Sciatic nerve (tissue), 2 donors: ENCODE results near the gene IRAK3. TPM values are rescaled to one million over a fixed set of nuclear protein-coding genes. Genes with fewer than 3 reads are reported as not detected.
"Not testable (repeated sequence)": the region's sequence is repeated elsewhere in the genome, so short reads cannot be mapped to it uniquely, and the experiment has no call there.

Experiments
- ATAC-seq: fragments of 200-7000 bp; cut with Tn5 transposase; one replicate; pipeline ENCODE4 v1.9.1; 2020; ENCODE audit warnings: mild to moderate bottlenecking, moderate library complexity
- DNase-seq: peaks from one replicate; pipeline ENCODE4 v3.0.0-alpha.2; 2020; ENCODE audit warnings: low spot score
- intact Hi-C: fragments of 100-400 bp; cut with DNase I; formaldehyde crosslinking; loops from one replicate; pipeline ENCODE4 v1.14.2; 2022
- total RNA-seq: library from RNA; stranded (reverse); fragmentation: NEBNext Ultra II Directional; extraction: Animal tissue kit (Norgen Biotek cat#: 25700); gene quantifications from one replicate; pipeline ENCODE4 v1.2.1, GENCODE V29; 2021
- donor health status: DM: no; HTN: no; CAD: no.
- donor health status: DM: no; HTN: no; CAD: no.

Gene IRAK3
- total RNA-seq, 1 donor from 2014 or later, result 19.3 TPM

DNA sequence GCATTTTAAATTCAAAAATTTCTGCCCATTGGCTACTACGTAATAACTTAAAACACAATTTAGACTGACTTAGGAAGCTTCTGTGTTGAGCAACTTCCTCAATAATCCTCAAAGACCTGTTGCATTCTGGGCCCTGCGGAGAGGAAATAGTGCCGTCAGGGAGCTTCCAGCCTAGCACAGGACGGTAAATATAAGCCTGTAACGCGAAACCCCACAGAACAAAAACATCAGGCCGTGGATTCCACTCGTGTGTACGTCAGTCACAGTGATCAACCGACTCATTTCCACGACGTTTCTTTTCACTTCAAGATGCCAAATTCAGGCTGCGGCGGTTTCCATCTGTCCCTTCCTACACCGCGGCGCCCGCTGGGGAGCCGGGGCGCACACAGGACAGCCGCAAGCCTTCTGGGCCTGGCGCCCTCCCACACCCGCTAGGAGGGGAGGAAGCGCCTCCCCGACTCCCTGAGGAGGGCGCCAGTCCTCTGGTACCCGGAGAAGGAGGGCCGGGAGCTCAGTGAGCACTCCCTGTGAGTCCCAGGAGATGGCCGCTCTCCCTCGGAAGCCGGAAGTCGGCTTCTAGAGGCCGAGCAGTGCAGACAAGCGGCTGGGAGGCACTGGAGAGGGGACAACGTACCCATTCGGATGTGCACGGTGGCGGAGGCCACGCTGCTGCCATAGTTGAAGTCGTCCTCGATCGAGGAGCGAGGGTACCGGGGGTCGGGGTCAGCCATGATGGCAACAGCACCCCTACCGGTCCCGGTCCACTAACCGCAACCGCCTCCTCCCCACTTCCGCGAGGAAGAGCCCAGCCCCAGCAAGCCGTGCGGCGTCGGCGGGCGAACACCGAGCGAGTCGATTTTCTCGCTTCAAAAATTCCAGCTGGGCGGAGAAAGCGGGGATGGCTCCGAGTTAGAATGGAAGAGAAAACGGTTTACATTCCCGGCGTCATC lies 19.5 kb upstream of the IRAK3 start, which contains the start of gene TMBIM4:
Gene TMBIM4 (minus strand): TSS at position 776 of the 950 bp plus-strand sequence. CDS start 45 bp downstream, at position 731.
- intact Hi-C loops, result no loop called here
- peak; percentile 93 for DNase-seq
- ATAC-seq, result peak; percentile 98

DNA sequence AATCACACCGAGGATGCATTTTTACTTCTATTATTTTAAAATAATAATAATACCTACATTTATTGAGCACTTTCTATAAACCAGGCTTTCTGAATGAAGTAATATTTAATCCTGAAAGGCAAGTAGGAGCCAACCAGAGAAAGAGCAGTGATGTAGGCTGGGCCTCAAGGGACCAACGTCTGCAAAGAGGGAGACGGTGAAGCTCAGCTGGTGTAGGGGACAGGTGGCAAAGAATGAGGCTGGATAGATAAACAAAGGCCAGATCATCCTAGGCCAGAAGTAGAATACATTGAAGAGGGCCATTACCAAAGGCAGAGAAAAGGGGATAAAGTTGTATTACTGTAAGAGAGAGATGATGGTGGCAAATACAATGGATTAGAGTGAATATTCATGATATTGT lies 18.4 kb upstream of the IRAK3 start:
- intact Hi-C loops, result no loop called here
- no peak for DNase-seq
- no peak for ATAC-seq

GRCh38 chr12:66174391-66175325 lies 14.4 kb upstream of the IRAK3 start:
- ATAC-seq, intact Hi-C loops, DNase-seq: not testable (repeated sequence)

DNA sequence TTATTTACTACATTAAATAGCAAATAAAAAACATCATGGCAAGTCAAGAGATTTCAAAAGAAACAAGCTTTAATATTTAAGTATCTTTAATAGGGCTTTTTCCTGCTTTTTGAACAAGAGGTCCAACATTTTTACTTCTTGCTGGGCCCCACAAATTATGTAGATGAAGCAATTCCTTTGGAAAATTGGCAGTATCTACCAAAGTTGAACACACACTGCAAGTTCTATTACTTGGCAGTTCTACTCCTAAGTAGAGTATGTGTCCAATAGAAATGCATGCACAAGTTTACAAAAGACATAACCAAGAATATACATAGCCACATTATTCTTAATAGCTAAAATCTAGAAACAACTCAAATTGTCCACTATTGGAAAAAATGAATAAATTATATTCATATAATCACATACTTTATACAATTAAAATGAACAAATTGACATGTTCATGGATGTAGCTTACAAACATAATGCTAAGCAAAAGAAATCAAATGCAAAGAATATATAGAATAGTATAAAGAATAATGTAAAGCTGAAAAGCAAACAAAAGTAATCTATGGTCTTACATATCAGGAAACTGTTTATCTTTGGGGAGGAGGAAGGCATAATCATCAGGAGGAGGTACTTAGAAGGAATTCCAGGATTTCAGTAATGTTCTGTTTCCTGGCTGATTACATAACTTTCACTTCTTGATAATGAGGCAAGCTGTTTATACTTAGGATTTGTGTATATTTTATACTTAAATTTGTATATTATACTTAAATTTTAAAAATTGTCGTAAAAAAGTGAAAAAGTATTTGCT lies 12.7 kb upstream of the IRAK3 start:
- ATAC-seq, result no peak
- intact Hi-C loops, result no loop called here

DNA sequence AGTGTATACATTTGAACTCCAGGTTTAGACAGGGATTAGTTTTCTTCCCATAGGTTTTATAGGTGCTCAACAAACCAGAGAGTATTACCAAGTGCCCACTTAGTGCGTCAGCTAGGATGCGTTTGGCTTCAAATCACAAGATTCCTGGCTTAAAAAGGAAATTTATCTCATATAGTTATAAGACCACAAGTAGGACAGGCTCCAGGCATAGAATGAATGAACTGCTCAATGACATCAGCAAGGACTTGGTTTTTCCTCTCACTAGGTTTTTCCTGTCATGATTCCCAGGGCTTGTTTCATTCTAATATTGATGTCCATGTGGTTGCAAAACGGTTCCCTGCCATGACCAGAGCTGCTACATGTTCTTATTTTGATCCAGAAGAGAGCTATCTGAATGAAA lies 6.1 kb upstream of the IRAK3 start:
- intact Hi-C loops, result no loop called here
- ATAC-seq, result no peak

More for the DNA sequence above, 12.7 kb upstream of the IRAK3 start:
- DNase-seq, result no peak

GRCh38 chr12:66184822-66185221 lies 4.2 kb upstream of the IRAK3 start:
- ATAC-seq, intact Hi-C loops, DNase-seq: not testable (repeated sequence)

More for the DNA sequence above, 6.1 kb upstream of the IRAK3 start:
- DNase-seq, result no peak

DNA sequence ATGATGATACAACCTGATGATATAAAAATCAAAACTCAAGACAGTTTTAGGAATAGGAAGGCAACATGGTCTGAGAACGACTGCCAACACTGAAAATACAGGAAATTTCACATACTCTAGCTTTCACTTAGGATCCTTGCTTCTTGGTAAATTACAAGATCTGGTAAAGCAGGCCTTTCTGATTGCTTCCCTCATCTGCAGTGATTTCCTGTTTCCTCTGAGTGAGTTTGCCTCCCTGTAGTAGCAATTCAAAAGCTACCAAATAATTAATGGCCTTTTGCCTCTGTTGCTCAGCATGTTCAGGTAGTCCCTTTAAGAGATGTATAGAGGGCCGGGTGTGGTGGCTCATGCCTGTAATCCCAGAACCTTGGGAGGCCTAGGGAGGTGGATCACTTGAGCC lies 2.0 kb upstream of the IRAK3 start:
- no peak for ATAC-seq
- intact Hi-C loops, result no loop called here
- no peak for DNase-seq

- DNase-seq (no peak), ATAC-seq (no peak)
- intact Hi-C loops, result no loop called here
These were observed 1.2 kb upstream of the IRAK3 start for GRCh38 chr12:66187821-66188220.

DNA sequence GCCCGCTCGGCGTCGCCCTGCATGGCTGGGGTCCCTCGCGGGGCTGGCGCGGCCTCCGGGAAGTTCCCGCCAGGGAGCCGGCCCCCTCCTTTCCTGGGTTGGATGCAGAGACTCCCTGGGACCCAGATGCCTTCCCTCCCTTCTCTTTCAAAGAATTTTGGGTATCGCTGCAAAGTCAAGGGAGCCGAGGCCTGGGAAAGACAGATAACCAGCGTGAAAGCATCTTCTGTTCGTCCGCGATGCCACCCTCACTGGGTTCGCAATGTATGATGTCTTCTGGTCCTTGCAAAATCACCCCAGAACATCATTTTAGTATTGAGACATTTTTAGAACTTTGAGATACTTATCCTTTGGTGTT lies 451 bp downstream of the IRAK3 start:
- intact Hi-C loops, result no loop called here
- ATAC-seq (no peak), DNase-seq (no peak)

DNA sequence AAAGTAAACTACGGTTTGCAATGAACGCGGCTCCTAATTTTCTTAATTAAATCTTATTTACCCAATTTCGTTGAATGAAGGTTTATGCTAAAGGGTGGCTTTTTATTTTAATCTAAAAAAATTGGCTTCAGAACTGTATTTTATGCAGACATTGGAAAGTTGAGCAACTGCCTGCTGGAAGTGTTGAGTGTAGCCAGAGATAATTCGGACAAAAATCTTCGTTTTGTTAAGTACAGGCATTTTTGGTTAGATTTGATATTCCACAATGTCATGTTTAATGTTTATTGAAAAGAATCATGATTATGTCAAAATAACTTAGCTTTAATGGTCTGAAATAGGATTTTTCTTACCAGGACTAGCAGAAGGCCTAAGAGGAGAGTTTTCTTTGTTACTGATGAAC lies 875 bp downstream of the IRAK3 start:
- DNase-seq, result no peak
- intact Hi-C loops, result no loop called here
- ATAC-seq, result no peak

DNA sequence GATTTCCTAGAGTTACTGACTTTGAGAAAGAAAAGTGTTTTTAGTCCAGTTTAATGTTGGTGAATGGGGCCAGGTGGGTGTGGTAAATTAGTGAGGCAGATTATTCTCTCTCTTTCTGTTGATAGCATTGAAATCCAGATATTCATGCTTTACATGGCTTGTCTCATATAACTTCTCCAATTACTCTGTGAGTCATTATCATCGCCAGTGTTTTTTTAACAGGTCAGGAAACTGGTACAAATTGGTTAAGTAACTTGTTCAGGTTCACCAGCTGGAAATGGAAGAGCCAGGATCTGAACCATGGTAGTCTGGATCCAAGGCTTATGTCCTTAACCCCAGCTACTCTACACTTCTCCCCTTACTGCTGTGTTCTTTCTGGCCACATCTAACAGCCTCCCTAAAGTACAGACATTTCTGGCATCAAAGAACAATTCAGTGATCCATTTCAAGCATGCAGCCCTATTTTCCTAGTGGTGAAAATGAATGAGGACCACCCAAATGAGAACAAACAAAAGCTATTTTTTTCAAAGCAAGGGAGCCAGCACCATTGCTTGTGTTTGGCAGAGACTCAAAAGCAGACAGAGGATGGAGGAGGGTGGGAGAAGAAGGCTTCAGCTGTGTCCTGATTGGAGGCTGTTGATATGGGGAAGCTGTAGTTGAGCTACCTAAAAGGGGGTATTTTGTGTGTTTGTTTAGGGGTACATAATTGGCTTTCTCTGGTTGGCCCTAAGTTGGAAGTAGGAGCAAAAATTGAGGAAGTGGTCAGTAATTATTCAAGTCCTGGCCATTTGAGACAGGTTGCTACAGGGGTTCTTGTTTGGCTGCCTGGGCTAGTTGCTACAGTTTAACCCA lies 1.7 kb downstream of the IRAK3 start:
- ATAC-seq (no peak), DNase-seq (no peak)
- intact Hi-C loops, result no loop called here

DNA sequence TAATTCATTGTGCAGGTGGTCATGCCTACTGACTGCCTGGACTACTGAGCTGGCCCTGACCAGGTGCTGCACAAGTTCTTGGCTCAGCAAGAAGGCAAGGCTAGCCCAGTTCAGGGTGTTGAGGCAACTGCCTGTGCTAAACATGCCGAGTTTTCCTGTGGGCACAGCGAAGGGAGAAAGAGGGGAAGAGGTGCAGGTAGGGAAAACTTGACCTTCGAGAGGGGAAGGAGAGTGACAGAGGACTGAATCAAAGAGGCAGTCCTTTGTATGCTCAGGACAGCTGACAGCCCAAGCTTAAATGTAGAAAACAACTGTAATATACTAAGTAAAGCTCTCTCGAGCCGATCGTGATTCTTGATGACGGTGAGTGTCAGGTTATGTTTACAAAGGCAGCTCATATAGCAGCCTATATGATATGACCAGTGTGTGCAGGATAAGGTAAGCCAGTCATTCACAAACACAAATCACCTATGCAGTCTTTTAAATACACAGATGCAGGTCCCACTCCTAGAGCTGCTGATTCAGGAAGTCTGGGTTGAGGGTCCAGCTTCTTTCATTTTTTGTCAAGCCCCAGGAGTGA lies 2.6 kb downstream of the IRAK3 start:
- intact Hi-C loops, result no loop called here
- no peak for ATAC-seq
- DNase-seq, result no peak

DNA sequence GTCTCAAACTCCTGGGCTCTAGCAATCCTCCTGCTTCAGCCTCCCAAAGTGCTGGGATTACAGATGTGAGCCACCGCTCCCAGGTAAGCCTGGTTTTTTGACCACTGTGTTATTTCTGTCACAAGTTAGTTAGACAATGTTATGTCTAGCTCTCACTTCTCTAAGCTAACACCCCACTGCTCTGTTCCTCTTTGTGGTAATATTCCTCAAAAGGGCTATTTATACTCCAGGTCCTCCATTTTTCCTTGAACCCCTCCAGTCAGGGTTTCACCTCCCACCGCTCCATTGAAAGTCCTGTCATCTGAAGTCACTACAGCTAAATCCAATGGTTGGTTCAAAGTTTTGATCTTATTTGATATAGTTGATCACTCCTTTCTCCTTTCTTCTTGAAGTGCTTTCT lies 5.1 kb downstream of the IRAK3 start:
- intact Hi-C loops, result no loop called here
- no peak for DNase-seq
- no peak for ATAC-seq

DNA sequence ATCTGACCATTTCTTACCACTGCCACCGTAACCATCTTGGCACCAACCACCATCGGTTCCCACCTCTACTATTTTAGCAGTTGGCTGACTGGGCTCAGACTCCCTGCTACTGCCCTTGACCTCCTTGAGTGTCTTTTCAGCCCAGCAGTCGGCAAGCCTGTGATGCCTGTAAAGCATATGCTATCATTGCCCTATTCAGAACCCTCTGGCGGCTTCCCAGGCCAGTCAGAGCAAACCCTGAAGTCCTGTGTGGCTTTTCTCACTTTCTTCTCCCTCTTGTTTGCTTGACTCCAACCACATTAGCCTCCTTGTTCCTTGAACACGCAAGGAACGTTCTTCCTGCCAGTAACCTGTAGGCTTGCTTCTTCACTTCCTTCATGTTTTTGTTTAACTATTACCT lies 6.2 kb downstream of the IRAK3 start:
- ATAC-seq (no peak), DNase-seq (no peak)
- intact Hi-C loops, result no loop called here

DNA sequence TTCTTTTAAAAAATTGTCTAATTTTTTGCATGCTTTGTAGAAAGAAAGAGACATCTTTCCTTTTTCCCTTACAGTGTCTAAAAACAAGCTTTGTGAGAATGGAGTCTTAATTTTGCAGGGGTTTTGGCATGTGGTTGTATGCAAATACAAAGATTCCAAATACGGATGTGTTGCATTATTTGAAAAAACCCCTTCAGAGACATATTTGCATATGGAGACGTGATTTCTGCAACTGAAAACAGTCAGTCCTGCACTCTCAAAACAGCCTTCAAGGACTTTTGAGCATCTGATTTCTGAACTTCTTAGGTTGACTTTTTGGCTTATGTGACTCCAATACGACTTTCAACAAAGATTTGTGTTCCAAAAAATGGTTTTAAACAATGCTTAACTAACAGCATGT lies 7.8 kb downstream of the IRAK3 start:
- DNase-seq (no peak), ATAC-seq (no peak)
- intact Hi-C loops, result no loop called here

DNA sequence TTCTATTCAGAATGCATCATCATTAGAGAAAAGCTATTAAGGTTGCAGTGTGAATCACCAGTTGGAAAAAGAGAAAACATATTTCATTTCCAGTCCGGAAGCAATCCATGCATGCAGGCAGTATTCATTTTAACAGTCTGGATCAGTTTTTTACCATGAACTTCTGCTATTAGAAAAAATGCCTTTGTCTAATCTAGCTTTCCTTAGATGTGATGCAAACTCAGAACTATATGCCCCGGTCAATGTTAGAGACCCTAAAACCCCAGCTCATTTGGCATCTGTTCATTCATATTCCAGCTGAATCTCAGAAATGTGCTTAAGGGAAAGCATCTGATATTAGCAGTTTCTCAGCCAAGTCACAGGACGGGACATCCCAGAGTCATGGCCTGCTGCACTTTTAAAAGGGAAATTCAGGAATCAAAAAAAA lies 8.5 kb downstream of the IRAK3 start:
- ATAC-seq, result no peak
- intact Hi-C loops, result no loop called here
- DNase-seq, result no peak

GRCh38 chr12:66199141-66199540 lies 10.1 kb downstream of the IRAK3 start:
- peak; percentile 62 for ATAC-seq
- intact Hi-C loops, result no loop called here
- no peak for DNase-seq
